ENCODE measurements around the gene ZCCHC8. TPM values are rescaled to one million over a fixed set of nuclear protein-coding genes. Genes with fewer than 3 reads are reported as not detected.
A peak's percentile ranks its signal among the peaks of the same experiment; 100 is the strongest.
"Not testable (repeated sequence)": the region's sequence is repeated elsewhere in the genome, so short reads cannot be mapped to it uniquely, and the experiment has no call there.

ZCCHC8 gene
- total and polyA plus RNA-seq, 2 donors (not counting 1 experiment from before 2014, with no cell fraction given): 30.0 to 56.2 TPM

- Histone ChIP-seq H3K4me1 (ENCODE audit: control insufficient read depth in 2 of 2, insufficient read depth in 2 of 2, low read length in 2 of 2) (no peaks in the 10 kb centered on the region), H3K27ac (ENCODE audit: low read length in 2 of 2) (peak overlapping the region in 1 of 2 donors; percentile 15), H3K9ac (ENCODE audit: low read length) (no peak overlapping the region), H3K4me2 (replicated peaks; ENCODE audit: low read depth, low read length, poor library complexity, severe bottlenecking) (no peak overlapping the region), H3K4me3 (ENCODE audit: control extremely low read depth in 1 of 5, extremely low read depth in 1 of 5, insufficient read depth in 1 of 5, low read depth in 2 of 5, low read length in 4 of 5) (no peak overlapping the region), H3K9me3 (ENCODE audit: control extremely low read depth in 1 of 3, control insufficient read depth in 2 of 3, insufficient read depth in 1 of 3, low read length in 2 of 3) (no peaks in the 10 kb centered on the region), H2AFZ (ENCODE audit: insufficient read depth, low read depth, low read length, poor library complexity, severe bottlenecking) (no peak overlapping the region), H3K36me3 (replicated peaks in 1 of 2; ENCODE audit: control extremely low read depth in 1 of 2, control insufficient read depth in 1 of 2, extremely low read depth in 1 of 2, insufficient read depth in 2 of 2, low read length in 1 of 2) (peaks cover 13 to 28% of the 10 kb centered on the region in 2 experiments), H3K27me3 (replicated peaks in 1 of 4; ENCODE audit: control extremely low read depth in 1 of 4, control insufficient read depth in 3 of 4, insufficient read depth in 4 of 4, low read length in 3 of 4) (no peaks in the 10 kb centered on the region), H4K20me1 (ENCODE audit: control insufficient read depth, insufficient read depth, low read length, poor library complexity, severe bottlenecking) (no peaks in the 10 kb centered on the region), H3K79me2 (ENCODE audit: control insufficient read depth, insufficient read depth, low read length) (no peaks in the 10 kb centered on the region)
- H3K9me3 Mint-ChIP-seq (ENCODE audit: insufficient read depth): no peaks in the 10 kb centered on the region
- H3K4me1 Mint-ChIP-seq: peaks cover 4% of the 10 kb centered on the region
- ATAC-seq (ENCODE audit: low read depth): peak; percentile 63
- TF ChIP-seq EZH2 (IDR thresholded peaks at IDR 0.05; ENCODE audit: borderline replicate concordance, insufficient read depth, low read depth, low read length, poor library complexity, severe bottlenecking): no peak
- TF ChIP-seq CTCF (IDR thresholded peaks at IDR 0.05): peak; percentile 91
- intact Hi-C loops (cut with micrococcal nuclease): loop anchor here (1.0 kb wide), 3 partner anchors 18 to 72 kb away; no protein-coding TSS in a partner anchor
- ChIA-PET POLR2A (interaction anchor here (1.1 to 1.2 kb wide), 2 partner anchors 11 to 72 kb away, joined by 3 to 5 read pairs; no protein-coding TSS in a partner anchor), CTCF (interaction anchor here (0.5 to 9.1 kb wide), 43 partner anchors 9 to 818 kb away, joined by 3 to 374 read pairs (median 4); partner anchors contain the start of genes CLIP1 and ZCCHC8)
- DNase-seq: peak; percentile 71
- WGBS (ENCODE audit: insufficient coverage): no CpG with 5 or more reads among the region's 3 CpGs
- no peak overlapping the region for H3K27ac Mint-ChIP-seq
- H3K4me3 Mint-ChIP-seq: no peak overlapping the region
- H3K27me3 Mint-ChIP-seq: no peaks in the 10 kb centered on the region
Observed at GRCh38 chr12:122471324-122472226, 29.2 kb downstream of the ZCCHC8 start.

DNA sequence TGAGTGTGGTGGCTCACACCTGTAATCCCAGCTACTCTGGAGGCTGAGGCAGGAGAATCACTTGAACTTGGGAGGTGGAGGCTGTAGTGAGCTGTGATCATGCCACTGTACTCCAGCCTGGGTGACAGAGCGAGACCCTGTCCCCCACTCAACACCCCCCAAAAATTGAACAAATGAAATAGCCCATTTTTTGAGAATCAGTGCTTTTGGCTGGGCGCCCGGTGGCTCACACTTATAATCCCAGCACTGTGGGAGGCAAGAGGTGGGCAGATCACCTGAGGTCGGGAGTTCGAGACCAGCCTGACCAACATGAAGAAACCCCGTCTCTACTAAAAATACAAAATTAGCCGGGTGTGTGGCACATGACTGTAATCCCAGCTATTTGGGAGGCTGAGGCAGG is 30.2 kb downstream of the ZCCHC8 start:
- H2AFZ ChIP-seq (ENCODE audit: insufficient read depth, low read depth, low read length, poor library complexity, severe bottlenecking); H3K27ac ChIP-seq (ENCODE audit: low read length in 2 of 2); H3K79me2 ChIP-seq (ENCODE audit: control insufficient read depth, insufficient read depth, low read length); DNase-seq; intact Hi-C loops (cut with micrococcal nuclease); H3K4me1 Mint-ChIP-seq; H3K27me3 Mint-ChIP-seq; ATAC-seq (ENCODE audit: low read depth); H3K4me3 ChIP-seq (ENCODE audit: control extremely low read depth in 1 of 5, extremely low read depth in 1 of 5, insufficient read depth in 1 of 5, low read depth in 2 of 5, low read length in 4 of 5); H3K27me3 ChIP-seq (replicated peaks in 1 of 4; ENCODE audit: control extremely low read depth in 1 of 4, control insufficient read depth in 3 of 4, insufficient read depth in 4 of 4, low read length in 3 of 4); H3K4me3 Mint-ChIP-seq; H3K9ac ChIP-seq (ENCODE audit: low read length); H3K9me3 Mint-ChIP-seq (ENCODE audit: insufficient read depth); H3K4me2 ChIP-seq (replicated peaks; ENCODE audit: low read depth, low read length, poor library complexity, severe bottlenecking); H3K4me1 ChIP-seq (ENCODE audit: control insufficient read depth in 2 of 2, insufficient read depth in 2 of 2, low read length in 2 of 2); H4K20me1 ChIP-seq (ENCODE audit: control insufficient read depth, insufficient read depth, low read length, poor library complexity, severe bottlenecking); H3K9me3 ChIP-seq (ENCODE audit: control extremely low read depth in 1 of 3, control insufficient read depth in 2 of 3, insufficient read depth in 1 of 3, low read length in 2 of 3); H3K27ac Mint-ChIP-seq: not testable (repeated sequence)
- ChIA-PET POLR2A (interaction anchor here (1.2 kb wide), 1 partner anchor 71 kb away, joined by 5 read pairs; no protein-coding TSS in a partner anchor), CTCF (interaction anchor here (0.7 to 9.1 kb wide), 16 partner anchors 8 to 700 kb away, joined by 3 to 374 read pairs (median 7); partner anchors contain the start of gene CLIP1)
- no CpG with 5 or more reads among the region's 7 CpGs for WGBS (ENCODE audit: insufficient coverage)
- H3K36me3 ChIP-seq (replicated peaks in 1 of 2; ENCODE audit: control extremely low read depth in 1 of 2, control insufficient read depth in 1 of 2, extremely low read depth in 1 of 2, insufficient read depth in 2 of 2, low read length in 1 of 2): peaks cover 9 to 19% of the 10 kb centered on the region in 2 experiments

GRCh38 chr12:122469856-122470255 is 30.9 kb downstream of the ZCCHC8 start:
- DNase-seq; H3K4me3 Mint-ChIP-seq; H2AFZ ChIP-seq (ENCODE audit: insufficient read depth, low read depth, low read length, poor library complexity, severe bottlenecking); H3K4me1 ChIP-seq (ENCODE audit: control insufficient read depth in 2 of 2, insufficient read depth in 2 of 2, low read length in 2 of 2); H3K9me3 Mint-ChIP-seq (ENCODE audit: insufficient read depth); H3K9me3 ChIP-seq (ENCODE audit: control extremely low read depth in 1 of 3, control insufficient read depth in 2 of 3, insufficient read depth in 1 of 3, low read length in 2 of 3); ATAC-seq (ENCODE audit: low read depth); H3K27ac ChIP-seq (ENCODE audit: low read length in 2 of 2); H3K27me3 Mint-ChIP-seq; H3K79me2 ChIP-seq (ENCODE audit: control insufficient read depth, insufficient read depth, low read length); H3K4me1 Mint-ChIP-seq; H3K27me3 ChIP-seq (replicated peaks in 1 of 4; ENCODE audit: control extremely low read depth in 1 of 4, control insufficient read depth in 3 of 4, insufficient read depth in 4 of 4, low read length in 3 of 4); H4K20me1 ChIP-seq (ENCODE audit: control insufficient read depth, insufficient read depth, low read length, poor library complexity, severe bottlenecking); H3K9ac ChIP-seq (ENCODE audit: low read length); intact Hi-C loops (cut with micrococcal nuclease); H3K27ac Mint-ChIP-seq; H3K4me3 ChIP-seq (ENCODE audit: control extremely low read depth in 1 of 5, extremely low read depth in 1 of 5, insufficient read depth in 1 of 5, low read depth in 2 of 5, low read length in 4 of 5); H3K4me2 ChIP-seq (replicated peaks; ENCODE audit: low read depth, low read length, poor library complexity, severe bottlenecking); POLR2A ChIA-PET: not testable (repeated sequence)
- CTCF ChIA-PET: interaction anchor here (1.2 to 9.1 kb wide), 4 partner anchors 22 to 86 kb away, joined by 3 to 374 read pairs (median 43); partner anchors contain the start of gene CLIP1
- 98% methylated on average over 5 of the region's 6 CpGs for WGBS (ENCODE audit: insufficient coverage)
- H3K36me3 ChIP-seq (replicated peaks in 1 of 2; ENCODE audit: control extremely low read depth in 1 of 2, control insufficient read depth in 1 of 2, extremely low read depth in 1 of 2, insufficient read depth in 2 of 2, low read length in 1 of 2): peaks cover 7 to 16% of the 10 kb centered on the region in 2 experiments

Measured in B cell (primary cell).